Activated CD4-positive, alpha-beta T cell treated with anti-CD3 and anti-CD28 coated beads for 36 hours (primary cell): ENCODE measurements around the gene IGSF1. TPM values are rescaled to one million over a fixed set of nuclear protein-coding genes. Genes with fewer than 3 reads are reported as not detected.
A peak's percentile ranks its signal among the peaks of the same experiment; 100 is the strongest.
"Not testable (repeated sequence)": the region's sequence is repeated elsewhere in the genome, so short reads cannot be mapped to it uniquely, and the experiment has no call there.

Source experiments
- ATAC-seq: fragments of 200-7000 bp; cut with Tn5 transposase; one replicate; pipeline ENCODE4 v1.10.0; 2021; ENCODE audit warnings: mild to moderate bottlenecking, moderate library complexity
- CTCF ChIA-PET: fragments of 350-600 bp; sonication (Branson Sonifier 250); formaldehyde crosslinking; loops from one replicate; lab custom pipeline; 2021; ENCODE audit warnings: antibody characterized with exemption; lab: Charles Lee
- POLR2A ChIA-PET: fragments of 350-600 bp; sonication (Branson Sonifier 250); formaldehyde crosslinking; loops from one replicate; lab custom pipeline; 2021; ENCODE audit warnings: antibody characterized with exemption, inconsistent platforms; lab: Charles Lee
- DNase-seq: peaks from one replicate; pipeline ENCODE4 v3.0.0-alpha.2; 2020
- H3K27ac Mint-ChIP-seq: one replicate; pipeline ENCODE4 v1.8.0; 2021; ENCODE audit warnings: mixed read lengths
- H3K27me3 Mint-ChIP-seq: one replicate; pipeline ENCODE4 v1.8.0; 2021; ENCODE audit warnings: mixed read lengths
- H3K36me3 Mint-ChIP-seq: one replicate; pipeline ENCODE4 v1.8.0; 2021; ENCODE audit warnings: low read depth, mixed read lengths
- H3K4me1 Mint-ChIP-seq: one replicate; pipeline ENCODE4 v1.8.0; 2021; ENCODE audit warnings: mixed read lengths
- H3K4me3 Mint-ChIP-seq: one replicate; pipeline ENCODE4 v1.8.0; 2021; ENCODE audit warnings: mild to moderate bottlenecking, moderate library complexity, mixed read lengths
- H3K9me3 Mint-ChIP-seq: one replicate; pipeline ENCODE4 v1.8.0; 2021; ENCODE audit warnings: low read depth, mixed read lengths
- intact Hi-C, 2 experiments: fragments of 100-400 bp; cut with DNase I in 1 of 2; cut with micrococcal nuclease in 1 of 2; formaldehyde crosslinking; loops; one replicate each; pipeline versions ENCODE4 v1.14.2 to v1.15.1; 2022 to 2024; cut with DNase I, micrococcal nuclease
- total RNA-seq, 2 experiments: library from RNA; stranded (reverse); gene quantifications; one replicate each; pipeline ENCODE4 v1.2.3, GENCODE V29; 2021

The IGSF1 gene
- total RNA-seq, 2 experiments from 2014 or later: not detected

DNA sequence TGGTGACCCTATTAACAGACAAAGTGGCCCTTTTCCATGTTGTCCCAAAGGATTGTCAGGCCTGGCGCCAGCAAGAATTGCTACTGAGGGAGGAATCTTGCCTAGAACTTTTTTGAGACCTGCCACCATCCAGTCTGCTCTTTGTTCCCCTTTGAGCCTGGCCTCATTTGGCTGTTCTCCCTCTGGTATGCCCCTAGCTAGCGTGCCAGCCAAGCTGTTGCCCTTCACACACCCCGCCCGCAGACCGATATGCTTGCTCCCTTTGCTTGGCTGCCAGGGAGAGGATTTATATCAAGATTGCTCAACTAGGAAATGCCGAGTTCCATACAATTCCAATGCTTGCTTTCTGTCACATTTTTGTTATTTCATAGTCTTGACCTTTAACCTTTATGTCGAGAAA is 24.4 kb downstream of the IGSF1 start:
- intact Hi-C loops: loop anchor here in 1 of 2 experiments (10.0 kb wide), 1 partner anchor 370 kb away; no protein-coding TSS in a partner anchor
- CTCF ChIA-PET: no interaction called here

DNA sequence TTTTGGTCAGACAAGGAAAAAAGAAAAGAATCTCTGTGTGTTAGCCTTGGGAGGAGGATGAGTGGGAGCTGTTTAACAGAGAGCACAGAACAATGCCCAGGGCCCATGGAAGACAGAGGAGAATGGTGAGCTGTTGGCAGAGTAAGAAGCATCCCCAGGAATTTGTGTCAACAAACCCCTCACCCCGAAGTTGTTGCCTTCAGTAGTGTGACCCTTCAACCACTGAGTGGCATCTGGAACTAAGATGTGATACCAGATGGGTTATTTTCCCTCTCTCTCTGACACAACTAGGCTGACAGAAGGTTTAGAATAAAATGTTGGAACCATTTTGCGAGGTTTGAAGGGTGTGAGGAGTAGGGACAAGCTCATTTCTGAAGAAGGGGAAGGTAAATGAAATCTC is 25.1 kb downstream of the IGSF1 start:
- Mint-ChIP-seq H3K4me1 (no peaks in the 10 kb centered on the region), H3K36me3 (no peaks in the 10 kb centered on the region), H3K27ac (no peak overlapping the region), H3K27me3 (peaks cover 4% of the 10 kb centered on the region), H3K4me3 (no peak overlapping the region), H3K9me3 (no peaks in the 10 kb centered on the region)
- ChIA-PET CTCF (no interaction called here), POLR2A (no interaction called here)
- ATAC-seq (no peak), DNase-seq (no peak)
- intact Hi-C loops: loop anchor here in 1 of 2 experiments (10.0 kb wide), 1 partner anchor 371 kb away; no protein-coding TSS in a partner anchor

More for the DNA sequence above, 24.4 kb downstream of the IGSF1 start:
- H3K9me3 Mint-ChIP-seq: no peaks in the 10 kb centered on the region
- DNase-seq (no peak), ATAC-seq (no peak)
- POLR2A ChIA-PET: no interaction called here
- H3K36me3 Mint-ChIP-seq: no peaks in the 10 kb centered on the region
- H3K27ac Mint-ChIP-seq: no peak overlapping the region
- no peak overlapping the region for H3K4me3 Mint-ChIP-seq
- peaks cover 4% of the 10 kb centered on the region for H3K27me3 Mint-ChIP-seq
- H3K4me1 Mint-ChIP-seq: no peaks in the 10 kb centered on the region

DNA sequence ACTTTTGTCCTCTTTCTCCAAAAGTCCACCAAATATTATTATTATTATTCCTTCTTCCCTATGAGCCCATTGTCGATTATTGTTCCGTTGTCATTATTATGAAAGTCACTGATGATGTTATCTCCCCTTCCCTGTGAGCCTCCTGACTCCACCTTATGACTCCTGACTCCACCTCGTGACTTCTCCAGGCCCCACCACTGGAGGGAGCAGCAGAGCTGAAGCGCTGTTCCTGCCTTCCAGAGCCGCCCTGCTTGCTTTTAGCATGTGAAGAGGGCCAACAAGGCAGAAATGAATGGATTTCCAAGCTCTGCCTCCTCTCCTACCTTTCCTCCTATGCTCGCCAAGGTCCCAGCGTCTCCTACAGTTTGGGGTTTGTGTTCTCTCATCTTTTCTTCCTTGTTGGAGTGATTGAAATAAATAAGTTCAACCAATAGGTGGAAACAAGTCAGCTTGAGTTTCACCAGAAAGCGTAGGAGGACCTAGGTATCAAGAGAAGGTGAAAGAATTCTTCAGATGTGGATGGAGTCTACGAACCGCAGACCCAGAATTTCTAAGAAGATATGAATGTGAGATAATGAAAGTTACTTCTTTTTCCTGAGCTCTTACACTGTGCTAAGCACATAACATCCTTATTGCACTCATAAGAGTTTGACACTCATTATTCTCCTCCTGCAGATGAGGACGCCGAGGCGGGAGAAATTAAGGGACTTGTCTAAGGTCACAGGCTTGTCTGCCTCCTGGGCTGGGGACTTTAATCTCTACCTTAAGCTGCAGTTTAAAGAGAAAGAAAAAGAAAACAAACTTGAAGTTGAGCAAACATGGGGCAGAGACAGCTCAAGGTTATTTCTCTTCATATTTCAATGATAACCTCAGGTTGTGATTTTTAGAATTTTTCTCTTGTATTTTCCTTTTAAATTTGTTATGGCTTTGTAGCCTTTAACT is 26.1 kb downstream of the IGSF1 start:
- Mint-ChIP-seq H3K27ac (no peak overlapping the region), H3K4me3 (no peak overlapping the region), H3K36me3 (no peaks in the 10 kb centered on the region), H3K27me3 (peaks cover 4% of the 10 kb centered on the region), H3K4me1 (no peaks in the 10 kb centered on the region), H3K9me3 (no peaks in the 10 kb centered on the region)
- intact Hi-C loops: loop anchor here in 1 of 2 experiments (10.0 kb wide), 1 partner anchor 372 kb away; no protein-coding TSS in a partner anchor
- CTCF ChIA-PET: interaction anchor here (1.1 kb wide), 1 partner anchor 194 kb away, joined by 4 read pairs; no protein-coding TSS in a partner anchor
- DNase-seq (peak; percentile 47), ATAC-seq (peak; percentile 36)
- POLR2A ChIA-PET: interaction anchor here (0.6 kb wide), 1 partner anchor 69 kb away, joined by 3 read pairs; no protein-coding TSS in a partner anchor

DNA sequence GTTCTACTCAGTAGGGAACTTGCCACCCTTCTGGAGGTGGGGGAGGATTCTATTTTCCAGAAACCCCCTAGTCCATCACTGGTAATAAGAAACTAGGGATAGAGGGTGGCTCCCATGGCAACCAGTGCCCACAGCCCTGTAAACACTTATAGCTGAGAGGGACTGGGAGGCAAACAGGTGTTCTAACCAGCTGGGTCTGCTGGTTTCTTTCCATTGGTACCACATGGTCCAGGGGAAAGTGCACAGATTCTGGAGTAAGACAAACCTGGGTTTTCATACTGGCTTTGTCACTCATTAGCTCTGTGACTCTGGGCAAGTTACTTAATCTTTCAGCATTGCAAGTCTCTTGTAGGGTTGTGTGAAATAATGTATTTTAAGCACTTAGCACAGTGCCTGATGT is 26.9 kb downstream of the IGSF1 start:
- no peaks in the 10 kb centered on the region for H3K4me1 Mint-ChIP-seq
- no peak overlapping the region for H3K27ac Mint-ChIP-seq
- H3K27me3 Mint-ChIP-seq: peaks cover 4% of the 10 kb centered on the region
- no peaks in the 10 kb centered on the region for H3K36me3 Mint-ChIP-seq
- POLR2A ChIA-PET: interaction anchor here (0.6 kb wide), 1 partner anchor 70 kb away, joined by 3 read pairs; no protein-coding TSS in a partner anchor
- intact Hi-C loops: loop anchor here in 1 of 2 experiments (10.0 kb wide), 1 partner anchor 373 kb away; no protein-coding TSS in a partner anchor
- DNase-seq: no peak
- ATAC-seq: no peak
- H3K9me3 Mint-ChIP-seq: no peaks in the 10 kb centered on the region
- CTCF ChIA-PET: interaction anchor here (1.1 kb wide), 1 partner anchor 194 kb away, joined by 4 read pairs; no protein-coding TSS in a partner anchor
- H3K4me3 Mint-ChIP-seq: no peak overlapping the region

DNA sequence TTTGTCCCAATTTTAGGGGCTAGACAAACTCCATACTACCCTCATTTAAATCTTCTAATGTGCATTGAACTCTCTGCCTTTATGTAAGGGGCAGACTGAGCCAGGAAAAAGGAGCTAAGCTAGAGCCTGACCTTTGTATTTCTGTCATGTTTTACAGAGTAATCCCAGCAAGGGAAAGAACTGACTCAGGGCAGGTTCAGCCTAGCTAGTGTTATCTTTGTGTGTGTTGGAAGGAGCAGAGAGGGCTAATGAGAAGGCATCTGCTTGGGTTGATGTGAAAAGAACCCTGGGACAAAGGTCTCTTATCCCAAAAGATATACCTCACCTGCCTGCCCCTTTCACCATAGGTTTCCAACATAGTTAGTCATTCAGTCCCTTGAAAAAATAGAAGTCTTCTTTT is 31.7 kb downstream of the IGSF1 start:
- ChIA-PET CTCF (no interaction called here), POLR2A (no interaction called here)
- H3K27me3 Mint-ChIP-seq: no peaks in the 10 kb centered on the region
- intact Hi-C loops: no loop called here
- H3K4me1 Mint-ChIP-seq: no peaks in the 10 kb centered on the region
- no peak overlapping the region for H3K4me3 Mint-ChIP-seq
- DNase-seq: no peak
- H3K9me3 Mint-ChIP-seq: no peaks in the 10 kb centered on the region
- no peak for ATAC-seq
- H3K36me3 Mint-ChIP-seq: no peaks in the 10 kb centered on the region
- H3K27ac Mint-ChIP-seq: no peak overlapping the region

DNA sequence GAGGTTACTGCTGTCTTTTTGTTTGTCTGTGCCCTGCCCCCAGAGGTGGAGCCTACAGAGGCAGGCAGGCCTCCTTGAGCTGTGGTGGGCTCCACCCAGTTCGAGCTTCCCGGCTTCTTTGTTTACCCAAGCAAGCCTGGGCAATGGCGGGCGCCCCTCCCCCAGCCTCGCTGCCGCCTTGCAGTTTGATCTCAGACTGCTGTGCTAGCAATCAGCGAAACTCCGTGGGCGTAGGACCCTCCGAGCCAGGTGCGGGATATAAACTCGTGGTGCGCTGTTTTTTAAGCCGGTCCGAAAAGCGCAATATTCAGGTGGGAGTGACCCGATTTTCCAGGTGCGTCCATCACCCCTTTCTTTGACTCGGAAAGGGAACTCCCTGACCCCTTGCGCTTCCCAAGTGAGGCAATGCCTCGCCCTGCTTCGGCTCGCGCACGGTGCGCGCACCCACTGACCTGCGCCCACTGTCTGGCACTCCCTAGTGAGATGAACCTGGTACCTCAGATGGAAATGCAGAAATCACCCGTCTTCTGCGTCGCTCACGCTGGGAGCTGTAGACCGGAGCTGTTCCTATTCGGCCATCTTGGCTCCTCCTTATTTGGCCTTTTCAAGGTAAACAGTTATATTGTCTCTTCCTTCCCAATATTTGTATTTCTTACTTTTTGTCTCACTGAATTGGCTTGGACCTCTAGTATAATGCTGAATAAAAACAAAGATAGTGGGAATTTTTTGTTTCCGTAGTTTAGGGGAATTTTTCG is 37.9 kb downstream of the IGSF1 start:
- ATAC-seq, H3K36me3 Mint-ChIP-seq, H3K4me3 Mint-ChIP-seq, POLR2A ChIA-PET, H3K4me1 Mint-ChIP-seq, DNase-seq, H3K27ac Mint-ChIP-seq, H3K9me3 Mint-ChIP-seq, CTCF ChIA-PET, H3K27me3 Mint-ChIP-seq, intact Hi-C loops: not testable (repeated sequence)

DNA sequence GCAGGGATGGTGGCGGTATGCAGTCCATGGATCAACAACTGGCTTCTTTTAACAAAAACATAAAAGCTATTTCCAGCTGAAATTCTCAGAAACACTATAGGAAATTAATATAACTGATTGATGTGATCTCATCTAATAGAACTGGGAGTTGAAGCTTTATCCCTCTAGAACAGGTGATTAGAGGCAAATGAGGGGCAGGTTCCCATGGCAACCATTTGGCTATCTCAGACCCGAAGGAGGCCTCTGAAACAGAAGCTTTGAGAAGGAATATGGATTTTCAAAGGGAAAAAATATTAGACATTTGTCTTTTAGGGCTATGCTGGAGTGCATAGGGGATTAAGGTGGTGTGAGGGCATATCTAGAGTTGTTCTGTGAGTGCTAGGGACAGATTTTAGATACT is 50.0 kb downstream of the IGSF1 start:
- Mint-ChIP-seq H3K27me3 (no peaks in the 10 kb centered on the region), H3K4me1 (no peaks in the 10 kb centered on the region), H3K9me3 (no peaks in the 10 kb centered on the region), H3K27ac (no peak overlapping the region), H3K4me3 (no peak overlapping the region), H3K36me3 (no peaks in the 10 kb centered on the region)
- intact Hi-C loops: no loop called here
- ATAC-seq (no peak), DNase-seq (no peak)
- ChIA-PET CTCF (no interaction called here), POLR2A (no interaction called here)

DNA sequence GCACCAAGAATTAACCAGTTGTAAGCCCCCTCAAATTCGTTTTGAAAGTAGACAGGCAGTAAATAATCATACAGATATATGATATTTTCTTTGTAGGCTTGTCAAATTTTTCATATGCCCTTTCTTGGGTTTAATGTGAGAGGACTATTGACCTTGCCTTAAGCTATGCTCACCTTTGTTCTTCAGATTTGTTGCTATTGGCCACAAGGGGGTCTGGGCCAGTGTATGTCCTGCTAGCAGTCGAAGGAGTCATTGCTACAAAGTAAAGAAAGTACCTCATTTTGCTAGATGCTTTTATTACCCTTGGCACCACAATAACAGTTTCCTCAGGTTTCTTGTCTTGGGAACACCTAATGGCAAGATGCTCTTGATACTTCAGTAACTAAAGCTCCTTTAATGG is 51.7 kb downstream of the IGSF1 start:
- ATAC-seq (no peak), DNase-seq (no peak)
- H3K4me1 Mint-ChIP-seq: no peaks in the 10 kb centered on the region
- H3K36me3 Mint-ChIP-seq: no peaks in the 10 kb centered on the region
- ChIA-PET CTCF (no interaction called here), POLR2A (no interaction called here)
- H3K27me3 Mint-ChIP-seq: no peaks in the 10 kb centered on the region
- no peaks in the 10 kb centered on the region for H3K9me3 Mint-ChIP-seq
- H3K4me3 Mint-ChIP-seq: no peak overlapping the region
- H3K27ac Mint-ChIP-seq: no peak overlapping the region
- intact Hi-C loops: no loop called here

DNA sequence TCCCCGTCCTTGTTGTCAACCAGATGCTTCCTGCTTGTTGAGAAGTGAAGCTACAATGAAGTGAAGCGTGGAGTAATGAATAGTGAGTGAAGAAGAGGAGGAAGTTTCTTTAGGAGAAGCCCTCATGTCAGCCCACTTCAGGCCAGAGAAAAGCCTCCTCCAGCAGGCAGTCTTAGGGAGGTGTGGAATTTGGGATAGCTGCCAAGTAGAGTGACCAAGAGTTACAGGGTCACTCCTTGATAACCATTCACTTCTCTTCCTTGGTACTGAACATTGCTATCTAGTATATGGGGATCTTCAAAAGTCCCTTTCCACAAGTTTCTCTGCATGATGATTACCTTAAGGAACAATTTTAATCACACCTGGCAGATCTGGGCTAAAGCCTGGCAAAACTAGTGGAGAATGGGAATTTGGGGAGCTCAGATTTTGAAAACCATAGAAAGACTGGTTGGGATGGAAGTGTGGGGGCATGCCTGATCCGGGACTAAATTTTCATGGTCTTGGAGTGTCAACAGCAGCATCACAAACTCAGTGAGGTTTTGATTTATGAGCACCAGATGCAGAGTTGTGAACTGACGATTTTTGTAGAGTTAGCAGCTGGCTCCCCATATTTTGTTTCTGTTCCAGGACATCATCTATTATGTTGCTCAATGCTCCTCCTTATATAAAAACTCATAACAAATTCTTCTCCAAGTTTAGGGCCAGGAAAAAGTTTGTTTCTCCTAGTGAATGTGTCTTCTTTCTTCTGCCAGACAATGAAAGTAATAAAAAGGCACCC is 53.1 kb downstream of the IGSF1 start:
- no peak for ATAC-seq
- no peak overlapping the region for H3K4me3 Mint-ChIP-seq
- no peak for DNase-seq
- H3K27ac Mint-ChIP-seq: no peak overlapping the region
- H3K27me3 Mint-ChIP-seq: no peaks in the 10 kb centered on the region
- CTCF ChIA-PET: no interaction called here
- H3K36me3 Mint-ChIP-seq: no peaks in the 10 kb centered on the region
- no peaks in the 10 kb centered on the region for H3K4me1 Mint-ChIP-seq
- no peaks in the 10 kb centered on the region for H3K9me3 Mint-ChIP-seq
- intact Hi-C loops: no loop called here
- POLR2A ChIA-PET: no interaction called here

DNA sequence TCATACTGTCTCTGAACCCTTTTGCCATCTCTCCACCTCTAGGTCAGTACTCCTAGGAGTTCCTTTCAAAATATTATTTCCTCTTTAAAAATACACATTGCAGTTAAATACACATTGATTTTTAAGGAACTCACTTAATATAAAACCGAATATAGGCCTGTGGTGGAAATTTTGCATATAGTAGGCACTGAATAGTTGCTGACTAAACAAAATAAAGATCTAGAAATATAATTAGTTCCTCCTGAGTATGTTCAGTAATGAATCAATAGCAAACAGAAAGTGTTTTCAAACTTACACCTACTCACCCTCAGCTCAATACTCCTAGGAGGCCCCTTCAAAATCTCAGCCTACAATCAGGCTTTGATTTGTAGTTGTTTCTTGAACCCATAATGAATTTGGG is 61.5 kb downstream of the IGSF1 start:
- H3K9me3 Mint-ChIP-seq: no peaks in the 10 kb centered on the region
- ATAC-seq (no peak), DNase-seq (no peak)
- no peak overlapping the region for H3K27ac Mint-ChIP-seq
- intact Hi-C loops: no loop called here
- H3K27me3 Mint-ChIP-seq: peaks cover 4% of the 10 kb centered on the region
- H3K36me3 Mint-ChIP-seq: no peaks in the 10 kb centered on the region
- CTCF ChIA-PET: no interaction called here
- POLR2A ChIA-PET: no interaction called here
- H3K4me1 Mint-ChIP-seq: no peaks in the 10 kb centered on the region
- H3K4me3 Mint-ChIP-seq: no peak overlapping the region

DNA sequence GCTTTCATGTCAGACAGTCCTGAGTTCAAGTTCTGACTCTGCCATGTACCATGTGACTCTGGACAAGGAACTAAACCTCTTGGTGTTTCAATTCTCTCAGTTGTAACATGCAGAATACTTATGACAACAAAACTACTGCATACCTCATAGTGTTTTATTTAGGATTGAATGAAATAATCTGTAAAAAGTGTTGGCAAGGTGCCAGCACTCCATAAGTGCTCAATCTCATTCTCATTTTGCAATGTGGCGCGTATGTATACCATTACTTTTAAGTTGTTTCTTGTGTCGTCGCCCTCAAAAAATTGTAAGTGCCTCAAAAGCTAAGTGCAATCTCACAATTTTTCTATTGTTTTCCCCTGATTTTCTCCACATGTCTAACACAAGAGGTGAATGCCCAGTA is 62.5 kb downstream of the IGSF1 start:
- Mint-ChIP-seq H3K27ac (no peak overlapping the region), H3K4me1 (no peaks in the 10 kb centered on the region), H3K4me3 (no peak overlapping the region), H3K36me3 (no peaks in the 10 kb centered on the region), H3K27me3 (peaks cover 4% of the 10 kb centered on the region), H3K9me3 (no peaks in the 10 kb centered on the region)
- ChIA-PET CTCF (interaction anchor here (0.7 kb wide), 1 partner anchor 154 kb away, joined by 3 read pairs; no protein-coding TSS in a partner anchor), POLR2A (no interaction called here)
- ATAC-seq: no peak
- DNase-seq: no peak
- intact Hi-C loops: no loop called here
